GM20431 (cell line): ENCODE results near the gene ASAP3.

Experiments
- in situ Hi-C: fragments of 300-500 bp; cut with MseI, MboI; formaldehyde crosslinking; loops from one replicate; pipeline ENCODE4 v1.15.0; 2020; ENCODE audit warnings: low sequenced_read_pairs; ENCODE audit not compliant: unreplicated experiment

ASAP3 gene

GRCh38 chr1:23483321-23484252 is at the start of gene ASAP3:
Gene ASAP3 (minus strand): TSS chr1:23484179. CDS start chr1:23484133, 46 bp downstream.
- in situ Hi-C loops, result no loop called here

DNA sequence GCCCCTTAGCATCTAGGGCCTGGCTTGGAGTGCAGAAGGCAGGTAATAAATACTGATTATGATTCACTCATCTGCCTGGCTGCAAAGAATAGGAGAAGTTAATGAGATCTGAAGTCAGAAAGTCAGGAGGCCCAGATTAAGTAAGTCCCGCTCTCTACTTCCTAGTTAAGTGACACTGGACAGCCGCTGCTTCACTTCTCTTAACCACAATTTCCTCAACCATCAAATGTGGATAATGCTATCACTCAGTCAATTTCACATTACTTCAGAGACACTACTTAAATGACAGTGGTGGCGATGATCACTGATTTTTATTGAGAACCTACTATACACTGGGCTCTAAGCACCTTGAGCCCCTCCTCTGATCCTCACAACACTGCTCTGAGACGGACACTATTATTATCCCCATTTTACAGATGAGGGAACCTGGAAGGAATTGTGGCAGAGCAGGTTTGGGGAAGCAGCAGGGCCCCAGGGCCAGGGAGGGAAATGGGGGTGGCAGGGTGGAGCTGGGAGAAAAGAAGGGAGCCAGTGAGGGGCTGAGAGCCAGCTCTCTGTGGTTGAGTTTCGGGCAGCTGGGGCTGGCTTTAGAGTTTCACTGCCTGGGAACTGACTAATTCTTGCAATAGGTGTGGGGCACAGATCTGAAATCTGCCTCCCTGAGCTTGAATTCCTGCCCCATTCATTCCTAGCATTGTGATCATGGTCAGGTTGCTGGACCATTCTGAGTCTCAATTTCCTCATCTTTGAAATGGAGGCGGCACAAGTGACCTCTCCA is 49.5 kb upstream of the ASAP3 start:
- in situ Hi-C loops, result no loop called here

GRCh38 chr1:23531562-23532094 is 47.6 kb upstream of the ASAP3 start:
- in situ Hi-C loops, result no loop called here

GRCh38 chr1:23530747-23531561 is 47.0 kb upstream of the ASAP3 start, which contains the start of gene E2F2:
Gene E2F2 (minus strand): TSS chr1:23531233. CDS start chr1:23530793, 440 bp downstream.
- in situ Hi-C loops, result no loop called here

DNA sequence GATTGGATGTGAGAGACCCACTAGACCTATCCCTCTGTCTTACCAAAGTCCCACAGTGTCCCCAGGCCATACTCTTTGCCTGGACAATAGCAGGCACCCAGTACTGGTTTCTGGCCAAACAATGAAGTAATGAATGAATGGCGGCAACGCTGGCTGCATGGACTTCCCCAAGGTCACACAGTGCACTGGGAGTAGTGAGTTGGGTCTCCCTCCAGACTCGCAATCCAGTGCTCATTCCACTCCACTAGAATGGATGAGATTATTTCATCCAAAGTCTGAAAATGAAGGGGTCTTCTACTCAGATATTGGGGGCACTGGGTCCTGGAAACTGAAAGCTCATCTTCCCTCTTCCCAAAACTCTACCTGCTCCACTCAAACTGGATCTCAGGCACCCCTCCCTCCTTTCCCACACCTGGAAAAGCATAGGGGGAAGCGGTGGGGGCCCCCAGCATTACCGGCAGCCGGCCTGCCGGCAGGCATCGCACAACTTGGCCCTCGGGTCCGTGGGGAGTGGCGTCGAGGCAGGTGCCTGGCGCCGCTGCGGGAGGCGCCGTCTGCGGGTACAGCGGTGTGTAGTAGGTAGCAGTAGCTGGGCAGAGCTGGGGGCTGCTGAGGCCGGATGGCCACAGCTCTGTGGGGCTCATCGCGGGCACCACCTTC is 46.2 kb upstream of the ASAP3 start:
- in situ Hi-C loops, result no loop called here

DNA sequence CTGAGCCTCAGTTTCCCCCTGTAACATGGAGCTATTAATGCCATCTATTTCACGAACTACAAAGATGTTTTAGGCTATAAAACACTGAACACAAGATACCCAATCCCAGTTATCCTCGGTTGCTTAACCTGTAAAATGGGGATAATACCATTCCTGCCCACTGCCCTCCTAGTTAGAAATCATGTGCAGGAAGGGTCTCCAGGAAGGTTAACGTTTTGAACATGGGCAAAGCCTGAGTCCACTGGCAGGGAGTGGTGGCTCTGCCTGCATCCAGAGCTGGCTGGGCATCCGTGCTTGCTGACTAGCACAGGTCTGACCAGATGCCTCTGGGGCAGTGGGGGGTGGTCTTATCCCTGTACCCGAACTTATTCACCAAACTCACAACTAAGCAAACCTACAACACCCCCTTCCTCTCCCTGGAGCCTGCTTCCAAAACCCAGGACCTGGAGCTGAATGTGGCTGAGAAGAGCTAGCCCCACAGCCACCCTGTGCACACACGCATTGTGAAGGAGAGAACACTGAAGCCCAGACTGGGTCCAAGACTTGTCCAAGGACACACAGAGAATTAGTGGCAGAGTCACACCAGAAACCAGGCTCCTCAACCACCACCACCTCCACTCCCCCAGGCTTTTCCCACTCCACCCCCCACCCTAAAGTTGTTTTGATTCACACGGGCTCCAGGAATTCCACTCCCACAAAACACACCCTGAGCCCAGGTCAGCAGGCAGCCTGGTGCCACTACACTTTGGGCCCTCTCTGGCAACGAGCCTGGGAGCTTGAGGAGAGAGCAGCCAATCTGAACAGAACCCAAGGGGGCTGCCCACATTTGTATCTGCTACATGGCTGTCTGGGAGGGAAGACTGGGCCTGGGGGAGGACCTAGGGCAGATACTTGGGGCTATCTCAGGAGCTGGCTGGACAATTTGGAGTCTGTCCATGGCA is 45.4 kb upstream of the ASAP3 start:
- in situ Hi-C loops, result no loop called here

GRCh38 chr1:23528250-23528978 is 44.4 kb upstream of the ASAP3 start:
- in situ Hi-C loops, result no loop called here

GRCh38 chr1:23527900-23528249 is 43.9 kb upstream of the ASAP3 start:
- in situ Hi-C loops, result no loop called here

DNA sequence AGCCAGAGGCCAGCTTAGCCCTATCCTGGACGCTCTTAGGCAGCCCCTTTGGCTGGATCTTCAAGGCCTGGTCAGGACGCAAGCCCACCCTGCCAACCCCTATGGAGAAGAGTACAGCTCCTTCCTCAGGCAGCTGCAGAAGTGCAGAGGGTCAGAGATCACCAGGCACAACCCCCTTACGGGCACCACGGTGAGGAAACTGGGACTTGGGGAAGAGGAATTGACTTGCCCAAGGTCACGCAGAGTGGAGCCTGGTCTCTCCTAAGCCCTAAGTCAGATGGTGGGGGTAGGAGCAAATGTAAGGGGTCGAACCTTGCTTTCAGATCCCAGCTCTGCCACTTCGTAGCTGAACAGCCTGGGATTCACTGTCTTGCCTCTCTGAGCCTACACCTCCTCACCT is 43.4 kb upstream of the ASAP3 start:
- in situ Hi-C loops, result no loop called here

DNA sequence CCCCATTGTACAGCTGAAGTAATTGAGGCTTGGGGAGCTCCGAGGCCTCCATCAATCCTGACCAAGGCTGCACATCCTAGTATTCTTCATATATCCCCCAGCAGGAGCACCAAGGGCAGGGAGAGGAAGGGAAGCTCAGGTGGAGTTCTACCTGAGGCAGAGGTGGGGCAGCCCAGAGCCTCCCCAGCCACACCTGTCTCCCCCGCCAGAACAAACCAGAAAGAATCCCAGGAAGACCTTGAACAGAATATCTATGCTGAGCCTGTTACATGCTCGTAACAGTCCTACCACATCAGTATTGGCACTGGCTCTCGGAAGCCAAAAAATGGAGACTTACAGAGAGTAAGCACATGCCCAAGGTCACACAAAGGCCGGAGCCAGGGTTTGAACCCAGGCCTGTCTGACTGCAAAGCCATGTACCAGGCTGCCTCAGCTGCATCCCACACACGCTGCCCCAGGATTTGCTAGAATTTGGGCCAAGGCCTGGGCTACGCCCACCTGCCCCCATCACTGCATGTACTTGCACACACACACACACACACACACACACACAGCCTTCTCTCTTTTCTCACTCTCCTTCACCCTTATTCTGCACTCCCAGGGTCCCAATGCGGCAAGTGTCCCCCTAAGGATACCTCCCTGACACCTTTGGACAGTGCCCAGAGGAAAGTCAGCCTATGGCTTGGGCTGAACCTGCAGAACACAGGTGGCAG is 42.5 kb upstream of the ASAP3 start:
- in situ Hi-C loops, result no loop called here

DNA sequence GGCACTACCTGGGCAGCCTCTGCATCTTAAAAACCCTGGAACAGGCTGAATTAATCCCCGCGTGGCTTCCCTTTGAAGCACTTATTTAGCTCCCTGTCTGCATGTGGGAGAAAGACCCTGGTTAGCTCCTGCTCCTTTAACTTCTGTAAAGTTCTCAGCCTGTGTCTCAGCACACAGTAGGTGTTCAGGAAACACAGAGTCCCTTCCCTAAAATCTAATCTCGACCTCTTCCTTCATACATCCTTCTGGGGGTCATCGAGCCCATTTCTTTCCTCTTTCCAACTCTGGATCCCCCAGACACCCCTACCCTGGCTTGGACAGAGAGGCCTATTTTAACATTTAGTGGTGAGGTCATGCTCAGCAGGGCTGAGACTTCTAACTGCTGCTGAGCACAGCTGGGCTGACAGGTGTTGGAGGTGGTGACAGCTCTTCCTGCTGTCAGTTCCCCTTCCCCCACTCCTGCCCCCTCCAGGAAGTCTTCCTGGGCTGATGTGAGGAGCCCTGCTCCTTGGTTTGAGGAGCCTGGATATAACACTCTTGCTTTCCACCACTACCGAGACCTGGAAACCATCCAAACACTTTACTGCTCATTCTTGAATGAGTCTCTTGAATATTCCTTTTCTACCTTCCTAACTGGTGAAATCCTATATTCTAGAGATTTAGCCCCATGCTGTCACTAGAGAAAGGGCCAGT is 41.7 kb upstream of the ASAP3 start:
- in situ Hi-C loops, result no loop called here

DNA sequence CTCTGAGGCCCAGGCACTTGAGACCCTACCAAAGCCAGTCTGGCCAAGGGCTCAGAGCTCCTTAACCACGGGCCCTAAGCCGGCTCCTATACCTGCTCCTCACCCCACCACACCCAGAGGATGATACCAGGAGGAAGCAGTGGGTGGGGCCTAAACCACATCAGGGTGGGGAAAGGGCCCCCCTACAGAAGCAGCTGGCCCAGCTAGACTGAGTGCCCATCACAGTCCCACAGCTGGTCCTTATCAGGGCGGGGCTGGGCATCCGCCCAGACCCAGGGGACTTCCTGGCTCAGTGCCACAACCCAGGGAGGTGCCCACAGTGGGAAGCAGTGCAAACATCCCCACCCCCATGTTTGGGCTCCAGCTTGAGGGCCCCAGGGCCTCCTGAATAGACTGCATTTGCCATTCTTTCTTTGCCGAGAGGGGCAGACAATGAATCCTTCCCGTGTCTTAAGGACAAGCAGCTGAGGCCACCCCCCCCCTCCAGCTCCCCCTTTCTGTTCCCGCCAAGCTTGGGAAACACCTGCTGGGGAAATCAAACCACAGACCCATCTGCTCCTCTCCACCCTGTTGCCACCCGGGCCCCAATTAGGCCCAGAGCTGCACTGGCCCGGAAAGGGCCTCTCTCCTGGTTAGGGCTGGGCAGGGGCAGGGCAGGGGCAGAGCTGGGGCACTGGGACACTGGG is 40.9 kb upstream of the ASAP3 start:
- in situ Hi-C loops, result no loop called here

- in situ Hi-C loops, result no loop called here
Measured at GRCh38 chr1:23524163-23524562, 40.2 kb upstream of the ASAP3 start.

DNA sequence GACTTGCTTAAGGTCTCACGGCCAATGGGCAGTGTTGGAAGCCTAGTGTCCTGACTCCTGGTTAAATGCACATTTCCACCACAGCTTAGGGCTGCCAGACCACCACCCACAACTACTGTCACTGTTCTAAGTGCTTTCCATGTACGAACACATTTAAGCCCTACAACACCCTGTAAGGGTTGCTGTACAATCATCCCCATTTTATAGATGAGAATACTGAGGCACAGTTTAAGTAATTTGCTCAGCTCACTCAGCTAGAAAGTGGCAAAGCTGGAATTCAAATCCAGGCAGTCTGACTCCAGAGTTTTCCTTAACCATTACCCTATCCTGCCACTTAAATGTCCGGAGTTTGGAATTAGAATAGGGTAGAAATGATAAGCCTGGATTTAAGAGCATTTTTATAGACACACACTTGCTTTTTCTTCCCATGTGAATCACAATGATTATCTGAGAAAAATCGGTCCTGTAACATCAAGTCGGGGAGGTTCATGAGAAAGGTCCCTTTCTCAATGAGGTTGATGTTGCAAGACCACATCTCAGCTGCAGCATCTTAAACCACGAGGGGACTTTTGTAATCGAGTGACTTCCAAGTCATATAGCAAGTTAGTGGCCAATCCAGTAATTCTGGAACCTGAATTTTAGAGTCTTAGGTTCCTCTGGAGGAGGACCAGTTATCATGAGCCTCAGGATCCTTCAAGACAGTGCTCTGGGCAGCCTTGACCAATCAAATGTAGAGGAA is 38.4 kb upstream of the ASAP3 start:
- in situ Hi-C loops, result no loop called here

DNA sequence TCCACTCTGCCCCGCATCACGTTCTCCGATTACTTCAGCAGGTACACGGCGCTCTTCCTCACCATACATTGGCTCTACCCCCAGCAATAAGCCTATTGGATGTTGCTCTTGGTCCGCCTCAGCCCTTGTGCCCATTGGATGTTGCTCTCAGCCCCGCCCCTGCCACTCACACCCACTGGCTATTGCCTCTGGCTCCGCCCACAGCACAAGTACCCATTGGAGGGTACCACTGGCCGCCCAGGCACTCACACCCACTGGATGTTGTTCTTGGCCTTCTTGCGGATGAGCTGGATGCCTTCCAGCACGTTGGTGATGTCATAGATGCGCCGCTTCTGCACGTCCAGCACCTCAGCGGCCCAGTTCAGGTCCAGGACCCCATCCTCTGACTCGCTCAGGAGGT is 37.6 kb upstream of the ASAP3 start:
- in situ Hi-C loops, result no loop called here
